CD4-positive, alpha-beta T cell treated with Interleukin-4 for 1 hour (primary cell): ENCODE results near the gene CARD9.
A peak's percentile ranks its signal among the peaks of the same experiment; 100 is the strongest.

Source experiments
- DNase-seq, 2 donors: peaks; one replicate each; pipeline ENCODE4 v3.0.0-alpha.2; 2020 to 2022

CARD9 gene

DNA sequence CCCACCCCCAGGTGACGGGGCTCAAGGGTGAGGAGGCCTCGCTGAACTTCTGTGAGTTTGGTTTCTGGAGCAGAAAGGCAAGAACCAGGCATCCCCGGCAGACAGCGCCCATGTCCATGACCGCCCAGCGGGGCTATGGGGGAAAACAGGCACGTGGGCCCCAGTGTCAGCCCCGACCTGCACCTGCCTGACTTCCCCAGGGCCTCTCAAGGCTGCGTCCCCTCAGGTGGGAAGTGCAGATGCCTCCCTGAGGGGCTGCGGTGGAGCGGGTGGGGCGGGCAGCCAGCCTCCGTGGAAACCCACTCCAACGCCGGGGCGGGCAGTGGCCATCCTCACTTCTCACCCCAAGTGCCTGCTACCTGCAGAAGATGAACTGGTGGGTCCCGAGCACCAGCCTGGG lies 6.9 kb upstream of the CARD9 start:
- DNase-seq = no peak

DNA sequence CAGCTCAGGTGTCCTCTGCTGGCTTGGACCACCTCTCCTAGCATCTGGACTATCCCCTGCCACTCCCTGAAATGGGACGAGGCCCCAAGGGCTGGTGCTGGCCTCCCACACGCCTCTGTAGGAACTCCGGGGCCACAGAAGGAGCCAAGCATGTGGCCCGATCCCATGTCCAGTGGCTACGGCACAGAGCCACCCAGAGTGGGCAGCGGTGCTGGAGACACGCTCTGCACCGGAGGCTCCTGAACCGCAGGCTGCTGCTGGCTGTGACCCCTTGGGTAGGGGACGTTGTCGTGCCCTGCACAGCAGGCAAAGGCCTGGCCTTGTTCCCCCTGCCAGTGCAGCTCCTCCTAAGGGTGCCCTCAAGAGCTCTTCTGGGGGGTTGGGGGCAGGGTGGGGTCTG lies 6.4 kb upstream of the CARD9 start:
- no peak for DNase-seq

DNA sequence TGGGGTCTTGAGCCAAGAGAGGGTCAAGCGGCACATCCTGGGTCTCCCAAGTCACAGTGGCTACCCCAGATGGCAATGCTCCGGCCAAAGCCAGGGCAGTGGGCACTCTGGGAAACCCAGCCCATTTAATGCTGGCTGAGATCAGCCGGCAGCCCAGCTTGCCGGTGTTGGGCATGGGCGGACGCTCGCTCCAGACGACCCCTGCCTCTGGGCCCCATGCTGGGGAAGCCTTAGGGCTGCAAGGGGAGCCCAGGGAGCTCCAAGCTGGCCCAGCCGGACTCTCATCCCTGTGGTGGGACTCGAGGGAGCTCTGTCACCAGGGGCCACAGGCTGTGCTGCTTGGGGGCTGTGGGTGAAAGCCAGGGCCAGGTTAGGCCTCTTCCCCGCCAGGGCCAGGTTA lies 5.9 kb upstream of the CARD9 start:
- DNase-seq = no peak

DNA sequence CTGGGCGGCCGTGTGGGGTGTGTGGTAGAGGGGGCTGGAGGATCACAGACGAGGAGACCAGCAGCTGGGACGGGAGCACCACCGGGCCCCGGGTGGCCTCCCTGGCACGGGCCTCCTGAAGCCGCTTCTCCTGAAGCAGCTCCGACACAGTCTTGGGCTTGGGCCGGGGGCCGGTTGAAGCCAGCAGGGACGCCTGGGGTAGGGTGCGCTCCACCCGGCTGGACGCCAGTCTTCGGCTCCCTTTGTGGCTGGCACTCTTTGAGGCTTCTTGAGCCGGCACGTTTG lies 5.5 kb upstream of the CARD9 start:
- DNase-seq = no peak

DNA sequence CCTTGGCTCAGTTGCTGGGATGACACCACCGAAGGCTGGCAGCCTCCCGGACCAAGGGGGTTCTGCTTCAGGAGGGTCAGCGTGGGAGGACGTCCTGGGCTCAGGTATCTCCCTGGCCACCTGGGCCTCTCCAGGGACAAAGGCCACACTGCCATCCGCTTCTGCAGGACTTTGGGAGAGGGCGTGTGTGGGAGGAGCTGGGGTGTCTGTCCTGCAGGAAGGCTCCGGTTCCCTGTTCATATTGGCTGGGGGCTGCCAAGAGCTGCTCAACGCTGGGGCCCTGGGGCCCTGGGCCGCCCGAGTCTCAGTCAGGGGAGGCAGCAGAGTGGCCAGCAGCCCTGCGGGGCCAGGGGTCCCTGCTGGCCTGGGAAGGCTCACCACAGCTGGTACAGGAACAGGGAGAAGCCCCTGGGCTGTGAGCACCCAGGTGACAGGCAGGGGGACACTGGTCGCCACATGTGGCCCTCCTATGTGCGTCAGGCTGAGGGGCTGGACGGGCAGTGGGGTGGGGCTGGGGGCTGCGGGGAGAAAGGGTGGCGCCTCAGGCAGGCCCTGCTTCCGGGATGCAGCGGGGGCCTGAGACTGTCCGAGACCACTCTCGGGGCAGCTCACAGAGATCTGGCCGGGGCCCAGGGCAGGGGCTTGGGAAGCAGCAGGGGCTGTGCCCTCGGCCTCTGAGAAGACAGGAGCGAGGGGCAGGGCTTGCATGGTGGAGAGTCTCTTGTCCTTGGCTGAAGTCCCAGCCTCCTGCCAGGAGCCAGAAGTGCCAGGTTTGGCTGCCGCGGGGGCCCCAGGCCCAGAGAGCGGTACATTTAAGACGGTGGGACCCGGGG lies 4.9 kb upstream of the CARD9 start:
- DNase-seq = no peak

DNA sequence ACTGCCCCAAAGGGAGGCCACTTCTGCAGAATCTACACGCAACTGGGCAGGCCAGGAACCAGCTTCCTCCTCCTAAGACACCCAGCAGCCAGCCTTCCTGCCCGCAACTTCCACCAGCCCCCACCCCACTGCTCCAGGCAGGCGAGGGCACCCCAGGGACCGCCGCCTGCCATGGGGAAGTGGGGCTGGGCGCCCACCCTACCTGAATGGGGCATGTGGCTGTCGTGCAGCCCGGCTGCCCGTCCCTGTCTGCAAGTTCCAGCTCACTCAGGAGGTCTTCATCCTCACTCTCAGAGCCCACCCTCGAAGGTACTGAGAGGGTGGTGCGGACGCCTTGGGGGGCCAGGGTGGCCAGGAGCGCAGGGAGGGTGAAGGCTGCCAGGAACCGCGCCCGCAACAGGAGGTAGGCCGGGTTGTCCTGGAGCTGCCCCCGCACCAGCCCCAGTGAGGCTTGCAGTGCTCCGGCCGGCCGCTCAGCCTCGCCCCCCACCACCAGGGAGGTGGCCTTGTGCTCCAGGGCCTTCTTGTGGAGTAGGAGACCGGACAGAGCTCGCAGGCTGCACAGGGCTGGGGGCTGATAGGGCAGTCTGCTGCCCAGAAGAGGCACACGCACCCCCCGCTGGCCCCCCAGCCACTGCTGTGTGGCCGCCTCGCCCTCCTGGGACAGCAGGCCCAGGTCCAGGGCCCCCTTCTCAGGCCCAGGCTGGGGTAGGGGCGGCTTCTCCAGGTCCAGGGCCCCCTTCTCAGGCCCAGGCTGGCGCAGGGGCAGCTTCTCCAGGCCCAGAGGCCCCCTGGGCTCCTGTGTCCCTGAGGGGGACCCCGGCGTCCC lies 4.1 kb upstream of the CARD9 start:
- DNase-seq = no peak

DNA sequence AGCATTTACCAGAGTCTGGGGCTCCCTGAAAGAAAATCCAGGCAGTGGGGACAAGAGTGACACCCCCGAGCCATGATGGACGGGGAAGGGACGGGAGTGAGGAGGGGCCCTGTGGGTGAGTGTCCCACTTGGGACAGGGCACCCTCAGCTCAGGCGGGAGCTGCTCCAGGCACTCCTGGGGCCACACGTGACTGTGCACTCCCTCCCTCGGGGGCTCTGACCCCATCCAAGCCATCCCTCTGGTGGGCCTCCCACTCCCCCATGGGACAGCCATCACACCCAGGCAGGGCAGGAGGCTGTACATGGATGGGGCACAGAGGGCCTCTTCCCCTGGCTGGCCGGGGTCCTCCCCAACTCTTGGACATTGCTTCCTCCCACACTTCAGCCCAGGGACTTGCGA lies 3.0 kb upstream of the CARD9 start:
- no peak for DNase-seq

DNA sequence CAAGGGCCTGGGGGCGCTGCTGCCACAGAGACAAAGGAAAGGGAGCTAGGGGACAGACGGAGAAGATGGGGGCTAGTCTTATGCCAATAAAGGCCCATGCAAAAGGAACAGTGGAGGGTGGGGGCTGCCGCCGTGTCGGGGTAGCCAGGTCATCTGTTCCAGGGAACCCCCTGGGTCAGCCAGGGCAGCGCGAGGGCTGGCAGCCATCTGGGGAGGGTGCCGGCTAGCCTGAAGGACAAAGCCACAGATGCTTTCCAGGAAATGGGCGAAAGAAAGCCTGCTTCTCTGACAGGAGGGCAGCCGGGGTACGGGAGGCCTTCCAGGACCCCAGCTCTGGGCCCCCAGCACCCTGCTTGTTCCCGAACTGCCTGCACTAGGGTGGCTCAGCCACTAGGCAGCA lies 1.6 kb upstream of the CARD9 start:
- DNase-seq = no peak

DNA sequence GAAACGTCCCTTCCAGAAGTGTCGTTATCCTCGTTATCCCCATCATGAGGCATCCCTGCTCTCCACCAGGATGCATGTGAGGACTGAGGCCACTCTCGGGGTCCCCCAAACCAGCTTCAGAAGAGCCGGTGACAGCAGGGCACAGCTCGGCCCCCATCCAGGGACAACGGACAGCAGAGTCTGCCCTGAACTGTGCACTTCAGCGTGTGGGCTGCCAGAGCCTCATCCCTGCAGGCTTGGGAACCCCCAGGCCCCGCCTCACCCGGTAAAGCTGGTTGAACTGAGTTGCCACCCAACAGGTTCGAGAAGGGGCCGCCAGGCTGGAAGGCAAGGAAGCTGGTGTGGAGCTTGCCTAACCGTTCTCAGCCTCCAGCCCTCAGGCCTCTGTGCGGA lies 710 bp upstream of the CARD9 start:
- DNase-seq = no peak

DNA sequence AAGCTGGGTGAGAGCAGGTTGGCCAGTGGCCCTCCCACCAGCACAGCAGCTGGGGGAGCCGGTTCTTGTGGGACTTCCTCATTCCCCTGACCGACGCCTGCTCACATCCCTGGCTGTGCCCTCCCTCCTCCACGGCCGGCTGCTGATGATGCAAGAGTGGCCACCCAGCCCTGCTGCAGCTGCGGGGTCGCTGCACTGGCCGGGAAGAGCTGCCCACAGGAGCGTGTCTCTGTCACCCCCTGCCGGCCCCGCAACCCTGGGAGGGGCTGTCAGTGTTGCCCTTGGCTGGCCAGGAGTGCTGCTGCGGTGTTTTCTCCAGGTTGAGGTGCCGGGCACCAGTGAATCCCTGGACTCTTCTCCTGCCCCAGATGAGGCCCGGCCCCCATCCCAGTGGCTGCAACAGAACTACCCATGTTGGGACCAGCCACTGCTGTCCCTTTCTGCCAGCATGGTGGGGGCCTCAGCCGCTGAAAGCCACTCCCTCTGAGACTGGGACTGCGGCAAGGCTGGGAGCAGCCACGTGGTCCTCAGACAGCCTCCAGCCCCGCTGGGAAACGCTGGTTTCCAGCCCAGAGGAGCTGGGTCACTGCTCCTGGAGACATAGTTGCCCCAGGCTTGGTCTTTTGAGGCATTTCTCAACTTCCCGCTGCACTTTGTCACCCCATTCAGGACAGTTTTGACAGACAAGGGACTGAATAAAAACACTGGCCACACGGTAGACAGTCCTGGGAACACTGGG lies 739 bp downstream of the CARD9 start:
- peak in 1 of 2 donors; percentile 62 for DNase-seq

DNA sequence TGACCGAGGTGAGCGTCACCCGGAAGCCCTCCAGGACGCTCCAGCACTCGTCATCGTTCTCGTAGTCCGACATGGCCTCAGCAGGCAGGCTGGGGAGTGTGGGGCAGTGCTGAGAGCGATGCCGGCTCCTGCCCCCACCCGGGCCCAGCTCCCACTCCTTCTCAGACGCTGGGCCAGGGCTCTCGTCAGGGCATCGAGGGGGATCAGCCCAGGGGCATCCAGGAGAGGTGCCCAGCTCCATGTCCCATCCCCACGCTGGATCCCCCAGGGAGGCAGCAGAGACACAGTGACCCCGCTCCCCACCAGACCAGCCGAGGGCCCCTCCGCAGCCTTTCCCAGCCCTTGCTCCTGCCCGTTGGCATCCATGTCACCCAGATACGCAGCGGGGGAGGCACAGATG lies 1.5 kb downstream of the CARD9 start:
- DNase-seq = no peak

DNA sequence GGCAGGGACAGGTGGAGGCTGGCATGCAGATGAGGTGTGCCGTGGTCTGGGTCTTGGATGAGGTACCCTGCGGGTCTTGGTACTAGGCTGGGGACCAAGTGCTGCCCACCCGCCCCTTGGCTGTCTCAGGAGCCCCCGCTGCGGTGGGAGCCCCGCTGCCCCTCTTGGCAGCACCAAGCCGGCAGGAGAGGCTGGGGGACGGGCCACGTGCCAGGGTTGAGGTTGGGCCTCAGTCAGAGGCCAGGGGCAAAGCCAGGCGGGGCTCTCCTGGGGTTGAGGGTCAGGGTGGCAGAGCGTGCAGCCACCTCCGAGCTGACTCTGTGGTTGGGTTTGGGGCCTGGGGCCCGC lies 2.0 kb downstream of the CARD9 start:
- no peak for DNase-seq

DNA sequence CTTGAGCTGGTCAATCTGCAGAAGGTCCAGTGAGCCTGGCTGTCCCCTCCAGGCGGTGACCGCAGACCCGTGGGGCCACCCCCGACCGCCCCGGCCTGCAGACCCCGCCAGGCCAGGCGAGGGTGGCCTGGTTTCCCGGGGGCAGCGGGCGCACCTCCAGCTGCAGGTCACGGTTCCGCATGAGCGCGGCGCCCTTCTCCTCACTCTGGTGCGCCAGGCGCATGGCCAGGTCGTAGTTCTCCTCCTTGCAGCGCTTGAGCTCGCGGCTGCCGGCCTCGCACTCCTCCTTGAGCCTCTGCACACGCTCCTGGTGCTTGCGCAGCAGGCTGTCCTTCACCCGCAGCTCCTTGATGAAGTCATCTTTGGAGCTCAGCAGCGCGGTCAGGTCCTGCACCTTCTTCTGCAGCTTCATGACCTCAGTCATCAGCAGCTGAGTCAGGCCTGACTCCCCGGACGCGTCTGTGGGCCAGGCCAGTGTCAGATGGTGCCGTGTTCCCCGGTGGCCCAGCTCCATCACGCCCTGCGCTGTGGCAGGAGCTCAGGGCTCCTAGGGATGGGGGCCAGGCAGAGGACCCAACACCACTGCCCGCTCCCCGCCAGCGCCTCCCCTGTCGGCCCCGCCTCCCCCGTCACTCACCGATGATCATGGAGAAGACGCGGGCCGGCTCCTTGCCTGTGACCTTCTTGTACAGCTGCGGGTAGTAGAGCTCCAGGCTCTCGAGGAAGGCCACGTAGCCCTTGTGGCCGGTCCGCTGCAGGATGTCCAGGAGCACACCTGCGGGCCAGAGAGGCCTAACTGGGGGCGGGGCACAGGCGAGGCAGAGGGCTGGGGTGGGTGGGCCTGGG lies 2.6 kb downstream of the CARD9 start:
- DNase-seq = no peak

DNA sequence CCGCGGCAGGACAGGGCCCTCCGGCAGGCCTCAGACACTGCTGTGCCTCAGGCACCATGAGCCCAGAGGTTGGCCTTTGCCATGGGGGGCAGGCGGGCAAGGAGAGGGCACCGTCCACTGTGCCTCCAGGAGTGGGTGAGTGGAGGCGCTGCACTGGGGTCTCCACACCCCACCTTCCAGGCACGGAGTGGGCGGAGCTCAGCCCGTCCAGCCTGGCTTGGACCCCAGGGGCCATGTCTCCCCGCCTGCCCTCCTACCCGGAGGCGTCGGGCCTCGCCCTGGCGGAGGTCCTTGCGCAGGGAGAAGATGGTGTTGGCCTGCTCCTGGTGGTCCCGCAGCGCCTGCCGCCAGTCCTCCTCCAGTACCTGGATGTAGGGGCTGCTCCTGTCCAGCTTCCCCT lies 3.4 kb downstream of the CARD9 start:
- DNase-seq = no peak

DNA sequence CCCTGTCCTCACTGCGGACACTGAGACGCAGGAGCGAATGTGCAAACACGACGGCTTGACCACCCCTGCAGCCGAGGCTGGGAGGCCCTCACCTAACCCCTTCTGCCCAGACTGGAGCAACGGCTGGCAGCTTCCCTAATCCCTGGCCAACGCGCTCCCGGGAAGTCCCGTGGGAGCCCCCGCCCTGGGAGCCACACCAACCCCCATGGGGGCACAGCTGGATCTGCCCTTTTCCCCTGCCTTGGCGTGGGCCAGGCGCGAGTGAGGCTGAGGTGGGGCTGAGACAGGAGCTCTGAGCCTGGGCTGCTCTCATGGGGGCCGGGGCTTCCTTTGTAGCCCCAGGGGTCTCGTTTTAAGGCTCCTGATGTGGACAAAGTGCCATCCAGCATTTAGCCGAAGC lies 5.3 kb downstream of the CARD9 start:
- DNase-seq = no peak

DNA sequence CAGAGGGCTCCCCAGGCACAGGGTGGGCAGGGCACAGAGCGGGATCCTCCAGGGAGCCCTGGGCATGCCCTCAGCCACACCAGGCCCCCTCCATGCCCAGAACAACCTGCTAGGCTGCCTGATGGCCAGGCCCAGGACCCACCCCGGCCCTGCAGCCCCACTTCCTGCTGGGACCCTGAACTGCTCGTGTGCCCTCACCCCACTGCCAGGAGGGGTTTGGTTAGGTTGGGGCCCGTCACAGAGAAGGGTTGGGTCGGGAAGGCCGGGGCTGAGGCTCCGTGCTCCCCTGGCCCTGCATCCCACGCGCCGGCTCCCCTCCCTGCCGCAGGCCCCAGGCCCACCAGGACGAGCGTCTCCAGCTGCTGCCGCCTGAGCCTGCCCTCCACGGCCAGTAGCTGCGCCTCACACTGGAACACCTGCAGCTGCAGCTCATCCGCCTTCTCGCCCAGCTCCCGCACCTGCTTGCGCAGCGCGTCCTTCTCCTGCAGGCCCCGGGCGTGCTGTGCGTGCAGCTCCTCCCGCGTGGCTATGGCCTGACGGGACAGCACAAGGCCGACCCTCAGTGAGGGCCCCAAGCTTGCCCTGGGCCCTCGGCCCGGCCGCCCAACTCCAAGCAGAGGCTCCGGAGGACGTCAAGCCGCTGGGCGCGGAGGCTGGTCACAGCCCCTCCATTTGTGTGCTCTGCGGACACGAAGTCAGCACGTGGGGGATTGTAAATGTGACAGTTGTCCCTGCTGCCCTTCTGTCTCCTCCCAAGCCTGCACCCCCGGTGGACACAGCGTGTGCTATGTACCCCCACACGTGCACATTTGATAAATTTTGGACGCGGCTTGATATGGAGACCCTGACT lies 5.9 kb downstream of the CARD9 start:
- DNase-seq = no peak

DNA sequence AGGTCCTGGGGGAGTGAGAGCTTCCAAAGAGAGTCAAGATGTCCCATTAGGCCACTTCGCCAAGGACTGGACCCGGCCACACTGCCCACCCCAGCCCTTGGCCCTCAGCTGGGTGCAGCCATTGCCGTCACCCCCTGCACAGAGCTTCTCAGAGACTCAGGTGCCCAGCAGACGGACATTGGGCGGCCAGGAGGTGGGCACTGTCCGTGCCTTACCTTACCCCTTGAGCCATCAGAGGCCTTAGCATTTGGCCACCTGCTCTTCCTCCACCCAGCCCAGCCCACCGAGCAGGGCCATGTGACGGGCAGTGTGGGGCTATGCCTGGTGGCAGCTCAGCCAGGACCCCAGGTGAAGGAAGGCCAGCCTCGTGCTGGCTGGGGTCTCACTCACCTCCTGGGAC lies 6.6 kb downstream of the CARD9 start:
- DNase-seq = no peak

DNA sequence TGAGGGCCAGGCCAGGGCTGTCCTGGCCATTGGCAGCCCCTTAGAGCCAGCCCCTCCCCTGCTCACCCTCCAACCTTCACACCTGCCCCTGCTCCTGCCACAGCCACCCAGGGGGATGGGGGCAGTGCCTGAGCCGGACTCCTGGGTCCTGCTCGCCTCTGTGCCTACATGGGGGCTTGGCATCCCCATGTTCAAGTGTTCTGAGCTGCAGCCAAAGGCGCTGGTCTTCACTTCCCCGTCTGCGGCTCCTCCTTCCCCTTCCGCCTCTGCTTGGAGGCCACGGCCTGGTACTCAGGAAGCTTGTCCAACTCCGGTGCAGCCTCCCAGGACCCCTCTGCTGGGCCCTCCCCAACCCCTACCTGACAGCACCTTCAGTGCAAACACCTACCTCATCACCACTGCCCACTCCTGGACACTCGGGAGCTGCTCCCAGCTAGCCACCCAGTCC lies 7.7 kb downstream of the CARD9 start:
- DNase-seq = no peak

DNA sequence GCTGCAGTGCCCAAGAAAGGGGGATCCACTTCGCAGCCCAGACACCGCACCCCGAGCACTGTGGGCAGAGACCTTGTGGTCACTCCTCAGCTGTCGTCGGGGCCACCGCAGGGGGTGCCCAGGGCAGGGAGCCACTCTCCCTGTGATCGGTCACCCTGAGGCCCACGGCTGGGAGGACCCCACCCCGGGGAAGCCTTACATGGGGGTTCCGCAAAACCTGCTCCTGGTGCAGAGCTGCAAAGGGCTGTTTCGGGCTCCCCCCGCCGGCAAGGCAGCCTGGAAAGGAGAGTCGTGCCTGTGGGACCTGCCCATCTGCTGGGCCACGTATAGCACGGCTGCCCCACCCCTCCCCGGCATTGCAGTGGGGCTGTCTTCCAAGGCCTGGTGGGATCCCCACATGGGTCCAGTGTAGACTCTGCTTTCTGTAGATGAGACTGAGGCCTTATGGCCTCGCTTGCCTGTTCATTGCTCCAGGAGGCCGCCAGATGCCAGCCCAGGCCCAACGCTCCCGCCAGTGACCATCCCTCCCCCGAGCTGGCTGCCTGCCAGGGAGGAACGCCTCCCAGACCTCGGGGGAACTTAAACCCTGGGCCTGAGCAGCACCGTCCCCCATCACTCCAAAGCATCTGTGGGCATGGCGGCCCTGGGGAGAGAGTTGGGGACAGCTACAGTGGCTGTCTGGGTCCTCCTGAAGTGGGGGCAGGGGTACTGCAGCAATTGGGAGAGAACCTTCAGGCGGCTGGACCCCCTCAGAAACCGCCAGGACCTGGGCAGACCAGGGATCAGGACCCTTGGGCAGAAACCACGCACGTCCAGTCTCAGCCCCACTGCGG lies 8.3 kb downstream of the CARD9 start:
- no peak for DNase-seq

DNA sequence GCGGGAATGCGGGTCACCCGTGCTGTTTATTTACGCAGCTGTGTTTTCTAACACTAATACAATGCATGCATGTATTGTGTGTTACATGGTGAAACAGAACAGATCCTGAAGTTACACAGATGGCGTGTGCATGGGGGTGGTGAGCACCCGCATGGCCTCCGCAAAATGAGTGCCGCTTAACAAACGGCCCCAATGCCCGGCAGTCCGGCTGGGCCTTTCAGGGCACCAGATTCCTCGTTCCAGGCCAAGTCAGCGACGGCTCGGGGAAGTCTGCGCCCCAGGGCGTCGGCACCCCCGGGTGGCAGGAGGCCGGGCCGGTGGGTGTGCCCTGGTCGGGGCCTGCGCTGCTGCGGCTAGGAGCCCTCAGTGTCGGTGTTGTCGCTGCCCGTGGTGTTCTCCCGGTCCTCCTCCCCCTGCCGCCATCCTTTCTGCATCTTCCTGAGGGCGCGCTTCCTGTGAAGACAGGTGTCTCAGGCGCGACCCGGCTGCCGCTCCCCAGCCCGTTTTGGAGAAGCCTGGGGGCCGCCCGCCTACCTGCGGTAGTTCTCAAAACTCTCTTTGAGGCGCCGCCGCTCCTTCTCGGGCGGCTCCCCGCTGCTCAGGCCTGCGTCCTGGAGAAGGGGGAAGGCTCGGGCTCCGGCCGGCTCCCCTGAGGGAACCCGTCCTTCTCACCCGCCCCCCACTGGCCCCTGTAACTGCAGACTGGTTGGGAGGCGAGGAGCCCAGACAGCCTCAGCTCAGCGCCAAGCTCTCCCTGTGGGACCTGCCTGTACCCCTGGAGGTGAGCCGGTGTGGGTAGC lies 9.3 kb downstream of the CARD9 start:
- no peak for DNase-seq
